Measurements from ENCODE around the gene NSRP1.
"Not testable (repeated sequence)": the region's sequence is repeated elsewhere in the genome, so short reads cannot be mapped to it uniquely, and the experiment has no call there.

NSRP1 gene

DNA sequence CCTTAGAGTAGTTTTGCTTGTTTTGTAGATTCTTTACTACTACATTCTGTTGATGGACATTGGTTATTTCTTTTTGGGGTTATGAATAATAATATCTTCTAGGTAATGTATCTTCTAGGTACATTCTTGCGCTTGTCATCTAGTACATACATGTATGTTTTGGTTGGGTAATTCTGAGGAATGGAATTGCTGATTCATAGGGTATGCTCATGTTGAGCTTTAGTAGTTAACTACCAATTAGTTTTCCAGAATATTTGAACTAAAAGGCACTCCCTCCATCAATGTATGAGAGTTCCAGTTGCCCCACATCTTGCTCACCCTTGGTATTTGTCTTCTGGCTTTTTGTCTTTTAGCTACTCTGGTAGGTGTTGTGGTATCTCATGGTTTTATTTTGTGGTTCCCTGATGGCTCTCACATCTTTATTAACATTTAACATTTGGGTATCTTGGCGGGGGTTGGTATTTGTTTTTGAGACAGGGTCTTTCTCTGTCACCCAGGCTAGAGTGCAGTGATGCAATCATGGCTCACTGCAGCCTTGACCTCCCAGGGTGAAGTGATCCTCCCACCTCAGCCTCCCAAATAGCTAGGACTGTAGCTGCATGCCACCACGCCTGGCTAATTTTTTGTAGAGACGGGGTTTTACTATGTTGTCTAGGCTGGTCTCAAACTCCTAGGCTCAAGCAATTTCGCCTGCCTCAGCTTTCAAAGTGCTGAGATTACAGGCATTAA is 71.8 kb downstream of the NSRP1 start:
- DNase-seq, result no peak

GRCh38 chr17:30191072-30191471 is 74.5 kb downstream of the NSRP1 start:
- no peak for DNase-seq

GRCh38 chr17:30196504-30196903 is 79.9 kb downstream of the NSRP1 start:
- no peak for DNase-seq

DNA sequence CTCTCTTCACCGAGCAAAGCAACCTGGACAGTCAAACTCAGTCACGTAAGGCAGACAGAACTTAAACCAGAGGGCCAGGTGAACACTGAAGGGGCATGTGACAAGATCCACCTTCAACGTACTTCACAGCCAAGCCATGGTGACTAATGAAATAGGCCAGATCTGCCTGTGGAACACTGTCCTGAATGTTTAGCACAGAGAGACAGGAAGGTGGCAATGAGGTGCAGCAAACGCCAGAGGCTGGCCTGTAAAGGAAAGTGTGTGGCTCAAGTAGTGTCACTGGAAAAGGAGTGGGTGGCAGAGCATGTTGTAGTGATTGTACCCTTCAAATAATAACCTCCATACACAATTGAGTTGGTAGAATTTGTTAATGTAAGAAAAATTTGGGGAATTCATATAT is 80.8 kb downstream of the NSRP1 start:
- no peak for DNase-seq

- no peak for DNase-seq
Measured at GRCh38 chr17:30199600-30199999, 83.0 kb downstream of the NSRP1 start.

DNA sequence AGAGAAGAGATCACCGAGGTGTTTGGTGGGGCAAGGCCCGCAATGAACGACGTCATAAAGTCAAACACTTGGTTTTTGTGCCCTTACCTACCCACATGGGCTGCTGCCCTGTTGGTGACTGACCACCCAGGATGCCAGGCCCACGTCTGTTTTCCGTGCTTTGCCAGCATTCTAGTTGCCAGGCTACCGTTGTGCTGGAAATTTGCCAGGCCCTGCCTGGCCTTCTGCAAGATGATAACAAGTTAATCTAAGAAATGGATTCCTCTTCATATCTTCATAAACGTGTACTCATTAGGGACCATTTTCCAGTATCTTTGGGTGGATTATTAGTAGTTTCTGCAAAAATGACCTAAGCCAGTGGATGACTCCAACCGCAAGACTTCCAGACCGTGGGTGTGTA is 83.5 kb downstream of the NSRP1 start:
- no peak for DNase-seq

DNA sequence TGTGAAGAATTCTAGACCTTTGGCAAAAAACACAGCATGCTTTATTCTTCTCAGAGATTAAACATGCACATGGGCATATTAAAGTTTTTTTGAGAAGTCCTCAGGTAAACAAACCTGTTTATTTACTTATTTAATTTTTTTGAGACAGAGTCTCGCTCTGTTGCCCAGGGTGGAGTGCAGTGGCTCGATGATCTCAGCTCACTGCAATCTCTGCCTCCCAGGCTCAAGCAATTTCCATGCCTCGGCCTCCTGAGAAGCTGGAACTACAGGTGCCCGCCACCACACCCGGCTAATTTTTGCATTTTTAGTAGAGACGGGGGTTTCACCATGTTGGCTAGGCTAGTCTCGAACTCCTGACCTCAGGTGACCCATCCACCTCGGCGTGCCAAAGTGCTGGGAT is 84.0 kb downstream of the NSRP1 start:
- DNase-seq, result not testable (repeated sequence)

- no peak for DNase-seq
Measured at GRCh38 chr17:30203471-30203981, 86.9 kb downstream of the NSRP1 start.

GRCh38 chr17:30207655-30208054 is 91.0 kb downstream of the NSRP1 start:
- DNase-seq, result no peak

GRCh38 chr17:30208214-30208613 is 91.6 kb downstream of the NSRP1 start:
- no peak for DNase-seq

GRCh38 chr17:30209930-30210329 is 93.3 kb downstream of the NSRP1 start:
- no peak for DNase-seq

DNA sequence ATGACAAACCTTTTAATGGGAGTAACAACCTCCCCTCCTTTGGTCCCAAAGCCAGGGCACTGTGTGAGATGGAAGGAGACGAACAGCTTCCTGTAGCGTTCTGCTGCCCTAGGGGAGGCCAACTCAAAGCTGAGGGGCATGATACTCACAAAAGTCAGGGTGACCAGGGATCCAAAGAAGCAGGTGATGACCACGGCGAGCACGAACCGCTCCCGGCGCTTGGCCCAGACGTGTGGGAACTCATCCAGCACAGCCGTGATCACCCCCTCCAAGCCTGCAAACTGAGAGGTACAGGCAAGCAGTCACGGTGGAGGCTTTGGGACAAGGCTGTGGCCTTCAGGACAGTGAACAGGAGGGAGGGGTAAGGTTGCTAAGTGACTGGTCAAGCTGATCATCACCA is 93.8 kb downstream of the NSRP1 start:
- no peak for DNase-seq

DNA sequence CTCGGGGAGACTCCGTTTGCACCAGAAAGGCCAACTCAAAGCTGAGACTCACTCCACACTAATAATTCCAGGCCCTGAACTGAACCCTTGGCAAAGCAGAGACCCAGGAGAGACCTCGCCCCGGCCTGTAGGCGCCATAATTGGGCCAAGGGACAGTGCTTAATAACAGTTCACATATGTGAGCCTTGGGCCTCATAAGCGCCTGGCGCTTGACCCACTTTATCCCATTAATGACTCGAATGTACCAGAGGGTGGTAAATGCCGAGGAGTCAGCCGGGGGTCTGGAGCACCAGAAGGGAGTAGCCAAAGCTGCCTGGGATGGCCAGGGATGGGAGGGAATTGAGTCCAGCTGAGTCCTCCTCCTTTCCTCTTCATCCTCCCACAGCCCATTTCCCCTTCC is 94.3 kb downstream of the NSRP1 start:
- DNase-seq, result no peak

DNA sequence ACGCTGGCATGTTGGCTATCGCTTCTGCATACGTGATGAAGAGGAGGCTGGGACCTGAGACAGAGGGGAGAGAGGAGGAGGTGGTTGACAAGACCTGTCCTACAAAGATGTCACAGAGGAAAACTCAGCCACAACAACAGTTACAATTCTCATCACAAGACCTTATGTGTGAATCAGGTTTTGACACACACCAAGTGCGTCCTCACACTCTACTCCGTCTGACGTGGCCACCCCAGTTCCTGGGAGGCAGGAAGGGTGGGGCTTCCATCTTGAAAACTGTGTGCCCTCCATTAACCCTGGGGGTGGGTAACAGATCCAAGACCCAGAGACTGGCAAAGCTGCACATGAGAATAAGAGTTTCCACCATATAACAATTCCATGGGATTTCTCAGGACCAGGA is 94.8 kb downstream of the NSRP1 start:
- no peak for DNase-seq

- no peak for DNase-seq
Measured at GRCh38 chr17:30212750-30213149, 96.1 kb downstream of the NSRP1 start.

GRCh38 chr17:30217054-30217453 is 100.4 kb downstream of the NSRP1 start:
- no peak for DNase-seq

DNA sequence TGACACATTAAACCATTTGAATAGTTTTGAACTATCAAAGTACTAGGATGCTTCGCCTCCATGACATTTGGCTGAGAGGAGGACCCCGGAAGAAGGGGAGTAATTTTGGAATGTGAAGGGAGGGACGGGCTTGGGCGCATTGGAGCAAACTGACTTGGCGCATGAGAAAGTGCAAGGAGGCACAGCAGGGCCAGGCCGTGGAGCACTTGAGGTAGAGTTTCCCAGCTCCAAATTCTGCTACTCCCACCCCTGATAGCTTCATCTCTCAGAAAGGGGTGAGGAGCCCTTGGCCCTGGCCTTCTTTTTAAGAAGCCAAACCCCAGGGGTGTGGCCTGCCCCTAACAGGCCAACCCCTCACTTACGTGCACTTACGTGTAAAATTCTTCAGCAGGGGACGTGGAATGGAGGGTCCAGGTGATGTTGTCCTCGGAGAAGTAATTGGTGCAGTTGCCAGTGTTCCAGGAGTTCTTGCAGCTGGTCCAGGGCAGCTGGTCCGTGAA is 101.2 kb downstream of the NSRP1 start:
- DNase-seq, result no peak

DNA sequence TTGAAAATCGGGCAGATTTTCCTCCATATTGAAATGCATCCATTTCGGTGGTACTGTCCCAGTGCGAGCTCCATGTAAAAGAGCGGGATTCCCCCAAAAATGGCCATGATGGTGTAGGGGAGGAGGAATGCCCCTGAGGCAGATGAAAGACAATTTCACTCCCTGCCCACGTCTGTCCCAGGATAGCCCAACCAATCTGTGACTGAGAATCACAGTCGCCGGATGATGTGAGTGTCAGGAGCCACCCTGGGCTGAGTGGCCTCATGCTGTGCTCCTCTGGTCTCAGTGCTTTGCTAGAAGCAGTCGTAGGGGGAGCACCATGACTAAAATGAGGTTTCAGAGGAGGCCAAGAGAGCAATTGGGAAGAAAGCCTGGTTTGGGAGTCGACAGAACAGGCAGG is 102.2 kb downstream of the NSRP1 start:
- DNase-seq, result no peak

DNA sequence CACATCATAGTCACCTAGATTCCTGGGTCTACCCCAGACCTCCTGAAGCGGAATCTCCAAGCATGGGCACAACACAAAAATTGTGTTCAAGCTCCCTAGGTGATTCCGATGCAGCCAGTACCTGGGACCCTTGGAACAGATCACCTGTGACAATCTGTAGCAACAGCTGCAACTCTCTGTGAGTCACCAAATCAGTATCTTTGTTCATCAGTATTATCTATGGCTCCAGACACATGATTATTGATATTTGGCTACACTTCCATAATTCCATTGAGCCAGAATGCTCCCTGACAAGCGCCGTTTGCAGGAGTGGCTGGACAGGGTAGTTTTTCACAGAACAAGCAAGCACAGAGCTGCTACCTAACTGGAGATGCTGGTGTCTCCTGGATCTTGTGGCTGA is 102.7 kb downstream of the NSRP1 start:
- DNase-seq, result no peak

DNA sequence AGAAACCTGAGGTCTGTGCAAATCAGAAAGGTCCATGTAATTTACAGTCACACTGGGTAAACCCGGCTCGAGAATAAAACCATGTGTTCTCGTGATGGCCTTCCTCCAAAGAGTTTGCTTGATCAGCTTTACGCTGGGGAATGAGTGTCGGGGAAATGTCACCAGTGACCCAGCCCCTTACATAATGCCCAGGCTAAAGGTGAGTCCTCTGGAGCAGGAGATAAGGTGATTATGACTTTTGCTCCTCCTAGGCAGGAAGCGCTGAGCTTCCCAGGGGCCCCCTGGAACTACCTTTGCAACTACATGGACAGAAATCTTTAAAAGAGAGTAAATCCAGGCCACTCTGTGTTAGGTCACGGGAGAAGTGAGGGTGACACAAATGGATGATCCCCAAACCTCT is 103.2 kb downstream of the NSRP1 start:
- no peak for DNase-seq

DNA sequence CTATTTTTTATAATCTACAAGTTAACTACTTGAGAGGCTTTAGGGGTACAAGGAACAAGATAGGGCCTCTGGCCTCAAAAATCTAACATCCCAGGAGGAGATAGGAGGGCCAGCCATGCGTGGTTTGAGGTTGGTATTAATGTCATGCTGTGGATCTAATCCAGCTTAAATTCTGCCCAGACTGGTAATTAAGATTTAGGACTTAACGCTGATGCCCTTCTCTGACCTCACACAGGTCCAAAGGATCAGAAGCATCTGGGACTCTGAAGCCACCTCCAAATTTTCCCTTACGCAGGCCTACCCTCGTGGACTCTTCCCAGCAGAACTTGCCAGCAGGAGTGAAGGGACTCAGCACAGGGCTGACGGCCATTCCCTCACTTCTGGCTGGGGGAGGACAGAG is 103.8 kb downstream of the NSRP1 start:
- DNase-seq, result no peak

- DNase-seq, result no peak
Measured at GRCh38 chr17:30221346-30221745, 104.7 kb downstream of the NSRP1 start.

DNA sequence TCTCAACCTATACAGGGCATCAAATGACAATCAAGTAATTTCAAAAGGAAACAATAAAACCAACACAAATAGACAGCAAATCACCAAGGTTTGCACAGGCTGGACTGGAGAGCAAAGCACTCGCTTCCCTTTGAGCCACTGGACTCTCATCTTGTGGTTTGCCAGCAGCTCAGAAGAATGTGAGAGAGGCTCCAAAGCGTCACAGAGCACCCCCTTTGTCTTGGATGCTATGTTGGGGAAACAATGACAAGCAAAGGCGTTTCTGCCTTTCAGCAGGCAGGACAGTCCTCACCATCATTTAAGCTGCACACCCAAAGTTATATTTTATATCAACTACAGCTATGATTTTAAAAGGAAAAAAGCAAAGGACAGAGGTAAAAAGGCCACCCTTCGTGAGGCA is 105.6 kb downstream of the NSRP1 start:
- DNase-seq, result no peak

GRCh38 chr17:30222721-30223175 is 106.1 kb downstream of the NSRP1 start:
- no peak for DNase-seq

- DNase-seq, result no peak
Measured at GRCh38 chr17:30224419-30224960, 107.9 kb downstream of the NSRP1 start.

All from T-helper 1 cell (primary cell).